RWPE2 (cell line): ENCODE results near the gene RSRC1.
"Not testable (repeated sequence)": the region's sequence is repeated elsewhere in the genome, so short reads cannot be mapped to it uniquely, and the experiment has no call there.

Source experiments
- ATAC-seq: fragments of 200-7000 bp; cut with Tn5 transposase; 3 replicates; pipeline ENCODE4 v1.9.1; 2021; ENCODE audit warnings: low read depth
- DNase-seq: peaks from one replicate; pipeline ENCODE4 v3.0.0-alpha.2; 2020; ENCODE audit warnings: low spot score
- H3K27ac ChIP-seq: fragments of 450-650 bp; 2 replicates; pipeline ENCODE4 v1.5.1; 2017; ENCODE audit warnings: mild to moderate bottlenecking; ENCODE audit not compliant: poor library complexity, severe bottlenecking
- H3K27me3 ChIP-seq: fragments of 250-450 bp; sonication (Bioruptor Pico); 2 replicates; pipeline ENCODE4 v1.5.1; 2021; ENCODE audit warnings: mild to moderate bottlenecking, moderate library complexity; ENCODE audit not compliant: insufficient read depth, poor library complexity, severe bottlenecking
- H3K36me3 ChIP-seq: fragments of 250-450 bp; sonication (Bioruptor Pico); 2 replicates; pipeline ENCODE4 v1.5.1; 2020; ENCODE audit warnings: low read depth, mild to moderate bottlenecking, moderate library complexity
- H3K4me1 ChIP-seq: fragments of 250-450 bp; sonication (Bioruptor Pico); 2 replicates; pipeline ENCODE4 v1.5.1; 2021; ENCODE audit warnings: mild to moderate bottlenecking, moderate library complexity; ENCODE audit not compliant: insufficient read depth, poor library complexity, severe bottlenecking
- H3K4me3 ChIP-seq: fragments of 250-450 bp; sonication (Bioruptor Pico); 2 replicates; pipeline ENCODE4 v1.5.1; 2021; ENCODE audit warnings: mild to moderate bottlenecking, moderate library complexity; ENCODE audit not compliant: severe bottlenecking
- H3K9me3 ChIP-seq: fragments of 250-450 bp; sonication (Bioruptor Pico); 2 replicates; pipeline ENCODE4 v1.5.1; 2021; ENCODE audit warnings: mild to moderate bottlenecking, moderate library complexity; ENCODE audit not compliant: severe bottlenecking
- TF ChIP-seq, protein P1 (sequence below): fragments of 450-650 bp; IDR thresholded peaks from one replicate; pipeline ENCODE4 v1.5.1; 2017; ENCODE audit warnings: mild to moderate bottlenecking, moderate library complexity; ENCODE audit not compliant: poor library complexity, severe bottlenecking

RSRC1 gene

DNA sequence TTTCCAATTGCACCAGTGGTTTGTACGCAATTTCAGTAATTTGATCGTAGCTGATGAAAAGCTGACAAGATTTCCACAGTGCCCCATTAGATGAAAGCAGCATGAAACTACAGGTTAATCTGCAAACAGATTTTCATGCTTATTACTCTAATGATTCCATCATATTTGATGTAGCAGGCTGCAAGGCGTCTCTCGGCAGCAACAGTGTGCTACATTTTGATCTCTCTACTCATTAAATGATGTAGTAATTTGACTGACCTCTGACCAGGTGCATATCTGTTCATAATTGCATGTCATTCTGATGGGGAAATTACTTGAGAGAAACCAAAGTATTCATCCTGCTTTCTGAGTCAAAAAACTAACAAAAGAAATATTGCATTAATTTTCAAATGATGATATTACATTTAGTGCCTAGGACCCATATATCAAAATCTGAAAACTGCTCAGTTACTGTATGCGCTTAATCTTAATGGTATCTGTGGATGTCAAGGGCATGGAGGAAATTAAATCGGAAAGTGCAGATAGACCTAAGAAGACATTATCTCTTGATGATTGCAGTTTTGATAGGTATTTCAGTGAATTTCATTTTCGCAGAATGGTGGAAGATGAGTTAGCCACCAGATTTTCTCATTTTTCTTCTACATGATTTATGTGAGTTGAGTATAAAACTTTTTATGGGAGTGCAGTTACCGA lies 198.5 kb downstream of the RSRC1 start:
- H3K4me3 ChIP-seq, result no peak overlapping the region
- TF ChIP-seq, protein P1, sequence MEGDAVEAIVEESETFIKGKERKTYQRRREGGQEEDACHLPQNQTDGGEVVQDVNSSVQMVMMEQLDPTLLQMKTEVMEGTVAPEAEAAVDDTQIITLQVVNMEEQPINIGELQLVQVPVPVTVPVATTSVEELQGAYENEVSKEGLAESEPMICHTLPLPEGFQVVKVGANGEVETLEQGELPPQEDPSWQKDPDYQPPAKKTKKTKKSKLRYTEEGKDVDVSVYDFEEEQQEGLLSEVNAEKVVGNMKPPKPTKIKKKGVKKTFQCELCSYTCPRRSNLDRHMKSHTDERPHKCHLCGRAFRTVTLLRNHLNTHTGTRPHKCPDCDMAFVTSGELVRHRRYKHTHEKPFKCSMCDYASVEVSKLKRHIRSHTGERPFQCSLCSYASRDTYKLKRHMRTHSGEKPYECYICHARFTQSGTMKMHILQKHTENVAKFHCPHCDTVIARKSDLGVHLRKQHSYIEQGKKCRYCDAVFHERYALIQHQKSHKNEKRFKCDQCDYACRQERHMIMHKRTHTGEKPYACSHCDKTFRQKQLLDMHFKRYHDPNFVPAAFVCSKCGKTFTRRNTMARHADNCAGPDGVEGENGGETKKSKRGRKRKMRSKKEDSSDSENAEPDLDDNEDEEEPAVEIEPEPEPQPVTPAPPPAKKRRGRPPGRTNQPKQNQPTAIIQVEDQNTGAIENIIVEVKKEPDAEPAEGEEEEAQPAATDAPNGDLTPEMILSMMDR, result no peak
- ATAC-seq (no peak), DNase-seq (no peak)
- no peaks in the 10 kb centered on the region for H3K9me3 ChIP-seq
- no peaks in the 10 kb centered on the region for H3K36me3 ChIP-seq
- H3K27me3 ChIP-seq, result no peaks in the 10 kb centered on the region
- H3K4me1 ChIP-seq, result no peaks in the 10 kb centered on the region
- no peak overlapping the region for H3K27ac ChIP-seq

DNA sequence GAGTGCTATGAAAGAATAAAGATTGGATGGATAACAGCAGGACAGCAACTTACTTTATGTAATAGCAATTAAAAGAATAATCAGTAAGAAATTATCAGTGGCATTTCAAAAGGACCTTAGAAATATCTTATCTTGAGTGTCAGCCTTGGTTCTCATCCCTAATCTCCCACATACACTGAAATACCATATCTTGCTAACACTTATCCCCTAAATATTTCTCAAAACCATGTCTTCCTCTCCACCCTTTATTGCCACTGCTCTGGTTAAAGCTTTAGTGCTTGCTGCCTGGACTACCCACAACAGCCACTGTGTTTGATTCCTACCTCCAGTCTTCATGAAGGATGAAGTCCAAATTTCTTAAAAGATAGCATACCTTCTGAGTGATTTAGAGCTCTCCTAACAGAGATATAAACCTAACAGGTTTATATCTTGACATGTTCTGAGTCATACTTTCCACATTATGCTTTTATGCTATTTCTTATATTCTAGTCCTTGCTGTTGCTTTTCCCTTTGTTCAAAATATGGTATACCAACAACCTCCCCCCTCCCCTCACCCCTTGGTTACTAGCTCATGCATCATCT lies 202.8 kb downstream of the RSRC1 start:
- H3K27me3 ChIP-seq, result no peaks in the 10 kb centered on the region
- ATAC-seq (no peak), DNase-seq (no peak)
- no peaks in the 10 kb centered on the region for H3K9me3 ChIP-seq
- no peak overlapping the region for H3K27ac ChIP-seq
- TF ChIP-seq, protein P1, result no peak
- no peaks in the 10 kb centered on the region for H3K36me3 ChIP-seq
- no peak overlapping the region for H3K4me3 ChIP-seq
- H3K4me1 ChIP-seq, result no peaks in the 10 kb centered on the region

DNA sequence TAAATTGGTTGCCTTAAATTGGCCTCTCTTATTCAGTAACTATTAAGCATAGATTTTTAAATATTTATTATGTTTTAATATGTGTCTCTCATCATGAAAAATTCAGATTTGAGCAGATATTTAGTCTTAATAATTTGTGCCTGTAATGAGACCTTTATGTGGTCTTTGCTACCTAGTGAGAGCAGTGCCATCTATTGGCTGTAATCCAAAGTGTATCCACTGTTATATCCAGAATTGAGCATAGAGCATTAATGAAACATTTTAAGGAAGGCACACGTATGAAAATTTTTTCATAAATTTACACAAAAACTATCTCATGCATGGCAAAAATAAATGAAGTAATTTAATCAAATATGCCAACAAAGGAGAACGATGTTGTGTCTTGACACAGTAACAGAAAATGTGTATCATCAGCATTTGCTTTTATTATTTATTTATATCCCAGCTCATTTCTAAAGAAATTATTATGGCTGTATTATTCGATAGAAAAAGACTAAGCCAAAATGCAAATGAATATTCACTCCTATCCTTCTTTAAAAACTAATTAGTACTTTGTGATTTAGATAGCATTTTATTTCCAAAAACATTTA lies 203.5 kb downstream of the RSRC1 start:
- no peak for DNase-seq
- H3K27me3 ChIP-seq, result no peaks in the 10 kb centered on the region
- peak; percentile 68; the same call in 2 of the 3 replicates for ATAC-seq

DNA sequence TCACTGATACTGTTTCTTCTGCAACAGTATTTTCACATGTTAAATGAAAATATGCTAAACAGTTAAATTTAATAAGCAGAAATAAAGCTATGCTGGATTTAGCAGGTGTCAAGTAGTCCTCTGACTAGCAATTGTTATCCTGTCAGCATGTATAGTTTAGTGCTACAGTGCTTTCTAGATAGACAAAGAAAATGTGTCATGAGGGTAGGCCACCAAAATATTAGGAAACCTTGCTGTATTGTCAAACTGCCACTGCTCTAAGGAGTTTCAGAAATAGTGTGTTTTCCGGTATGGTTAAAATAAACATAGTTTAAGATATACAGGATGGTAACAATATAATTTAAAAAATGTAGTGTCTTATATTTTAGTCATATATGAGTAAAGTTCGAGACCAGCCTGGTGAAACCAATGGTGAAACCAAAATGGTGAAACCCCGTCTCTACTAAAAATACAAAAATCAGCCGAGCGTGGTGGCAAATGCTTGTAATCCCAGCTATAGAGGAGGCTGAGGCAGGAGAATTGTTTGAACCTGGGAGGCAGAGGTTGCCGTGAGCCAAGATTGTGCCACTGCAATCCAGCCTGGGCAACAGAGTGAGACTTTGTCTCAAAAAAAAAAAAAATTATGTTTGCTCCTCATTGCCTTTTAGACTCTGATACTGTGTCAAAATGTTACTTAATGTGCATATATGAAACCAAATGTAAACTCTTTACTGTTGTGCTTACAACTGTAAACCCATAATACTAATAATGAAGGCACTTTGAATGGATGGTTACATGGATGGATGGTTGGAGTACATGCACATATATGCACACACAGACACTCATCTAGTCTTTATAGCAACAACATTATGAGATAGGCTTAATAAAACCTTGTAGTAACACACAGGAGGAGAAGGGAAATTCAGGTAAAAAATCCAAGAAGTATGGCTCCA lies 204.8 kb downstream of the RSRC1 start:
- Histone ChIP-seq H3K9me3 (no peaks in the 10 kb centered on the region), H3K4me1 (no peaks in the 10 kb centered on the region), H3K4me3 (no peak overlapping the region), H3K27me3 (no peaks in the 10 kb centered on the region), H3K27ac (no peak overlapping the region), H3K36me3 (no peaks in the 10 kb centered on the region)
- TF ChIP-seq, protein P1, result no peak
- DNase-seq (no peak), ATAC-seq (no peak)

More for the DNA sequence above, 203.5 kb downstream of the RSRC1 start:
- TF ChIP-seq, protein P1, result peak; percentile 86
- no peaks in the 10 kb centered on the region for H3K36me3 ChIP-seq
- H3K4me1 ChIP-seq, result no peaks in the 10 kb centered on the region
- no peaks in the 10 kb centered on the region for H3K9me3 ChIP-seq
- no peak overlapping the region for H3K4me3 ChIP-seq
- no peak overlapping the region for H3K27ac ChIP-seq

DNA sequence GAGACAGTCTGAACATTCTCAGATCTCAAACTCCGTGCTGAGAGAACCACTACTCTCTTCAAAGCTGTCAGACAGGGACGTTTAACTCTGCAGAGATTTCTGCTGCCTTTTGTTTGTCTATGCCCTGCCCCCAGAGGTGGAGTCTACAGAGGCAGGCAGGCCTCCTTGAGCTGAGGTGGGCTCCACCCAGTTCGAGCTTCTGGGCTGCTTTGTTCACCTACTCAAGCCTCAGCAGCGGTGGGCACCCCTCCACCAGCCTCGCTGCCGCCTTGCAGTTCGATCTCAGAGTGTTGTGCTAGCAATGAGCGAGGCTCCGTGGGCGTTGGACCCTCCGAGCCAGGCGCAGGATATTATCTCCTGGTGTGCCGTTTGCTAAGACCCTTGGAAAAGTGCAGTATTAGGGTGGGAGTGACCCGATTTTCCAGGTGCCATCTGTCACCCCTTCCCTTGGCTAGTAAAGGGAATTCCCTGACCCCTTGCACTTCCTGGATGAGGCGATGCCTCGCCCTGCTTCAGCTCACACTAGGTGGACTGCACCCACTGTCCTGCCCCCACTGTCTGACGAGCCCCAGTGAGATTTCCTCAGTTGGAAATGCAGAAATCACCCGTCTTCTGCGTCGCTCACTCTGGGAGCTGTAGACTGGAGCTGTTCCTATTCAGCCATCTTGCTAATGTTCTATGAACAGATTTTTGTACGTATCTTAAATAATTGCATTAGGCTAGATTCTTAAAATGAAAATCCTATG lies 220.0 kb downstream of the RSRC1 start:
- not testable (repeated sequence) for ATAC-seq, DNase-seq, H3K4me1 ChIP-seq, H3K36me3 ChIP-seq, H3K9me3 ChIP-seq, H3K4me3 ChIP-seq, H3K27me3 ChIP-seq, H3K27ac ChIP-seq
